Glutamatergic neuron (in vitro differentiated cells): ENCODE data around the gene DCAF17. TPM values are rescaled to one million over a fixed set of nuclear protein-coding genes. Genes with fewer than 3 reads are reported as not detected.

Experiments used
- DNase-seq: peaks from one replicate; pipeline ENCODE4 v3.0.0; 2022
- H3K27ac Mint-ChIP-seq: one replicate; pipeline ENCODE4 v1.8.0; 2020; ENCODE audit warnings: mild to moderate bottlenecking, mixed read lengths, inconsistent platforms; ENCODE audit not compliant: unreplicated experiment
- H3K27me3 Mint-ChIP-seq: one replicate; pipeline ENCODE4 v1.8.0; 2020; ENCODE audit warnings: mild to moderate bottlenecking, moderate library complexity, mixed read lengths, inconsistent platforms; ENCODE audit not compliant: unreplicated experiment
- H3K36me3 Mint-ChIP-seq: one replicate; pipeline ENCODE4 v1.8.0; 2020; ENCODE audit warnings: mild to moderate bottlenecking, mixed read lengths, inconsistent platforms; ENCODE audit not compliant: unreplicated experiment
- H3K4me1 Mint-ChIP-seq: one replicate; pipeline ENCODE4 v1.8.0; 2020; ENCODE audit warnings: mild to moderate bottlenecking, low read depth, mixed read lengths, inconsistent platforms; ENCODE audit not compliant: unreplicated experiment
- H3K4me3 Mint-ChIP-seq: one replicate; pipeline ENCODE4 v1.8.0; 2020; ENCODE audit warnings: mild to moderate bottlenecking, mixed read lengths, inconsistent platforms; ENCODE audit not compliant: unreplicated experiment
- H3K9me3 Mint-ChIP-seq: one replicate; pipeline ENCODE4 v1.8.0; 2020; ENCODE audit warnings: mild to moderate bottlenecking, moderate library complexity, mixed read lengths, inconsistent platforms; ENCODE audit not compliant: unreplicated experiment
- CTCF ChIP-seq: fragments of 200-600 bp; sonication (generic); IDR thresholded peaks from one replicate; pipeline ENCODE4 v1.5.0; 2021; ENCODE audit not compliant: partially characterized antibody, unreplicated experiment
- total RNA-seq: library from RNA; stranded (reverse); fragmentation: NEBNext Ultra II Directional; extraction: Animal tissue kit (Norgen Biotek cat#: 25700); gene quantifications from one replicate; pipeline ENCODE4 v1.2.1, GENCODE V29; 2021; ENCODE audit not compliant: unreplicated experiment

DCAF17 gene
- total RNA-seq, 1 donor from 2014 or later: 17.0 TPM

- no peaks in the 10 kb centered on the region for H3K4me1 Mint-ChIP-seq
- no peak overlapping the region for H3K4me3 Mint-ChIP-seq
- H3K36me3 Mint-ChIP-seq: no peaks in the 10 kb centered on the region
- no peaks in the 10 kb centered on the region for H3K9me3 Mint-ChIP-seq
- no peak for TF ChIP-seq CTCF
- H3K27me3 Mint-ChIP-seq: no peaks in the 10 kb centered on the region
- DNase-seq: no peak
- no peak overlapping the region for H3K27ac Mint-ChIP-seq
These were observed 42.0 kb downstream of the DCAF17 start for GRCh38 chr2:171475979-171476378.

- no peak for DNase-seq
- Mint-ChIP-seq H3K27me3 (no peaks in the 10 kb centered on the region), H3K4me1 (no peaks in the 10 kb centered on the region), H3K4me3 (no peak overlapping the region), H3K27ac (no peak overlapping the region), H3K9me3 (no peaks in the 10 kb centered on the region), H3K36me3 (no peaks in the 10 kb centered on the region)
- no peak for TF ChIP-seq CTCF
These were observed 44.3 kb downstream of the DCAF17 start for GRCh38 chr2:171478345-171478744.

GRCh38 chr2:171479154-171479814 is 45.3 kb downstream of the DCAF17 start:
- H3K27ac Mint-ChIP-seq: no peak overlapping the region
- no peaks in the 10 kb centered on the region for H3K36me3 Mint-ChIP-seq
- no peaks in the 10 kb centered on the region for H3K9me3 Mint-ChIP-seq
- no peak for DNase-seq
- H3K27me3 Mint-ChIP-seq: no peaks in the 10 kb centered on the region
- no peak for TF ChIP-seq CTCF
- H3K4me3 Mint-ChIP-seq: no peak overlapping the region
- no peaks in the 10 kb centered on the region for H3K4me1 Mint-ChIP-seq

- no peaks in the 10 kb centered on the region for H3K4me1 Mint-ChIP-seq
- H3K27me3 Mint-ChIP-seq: no peaks in the 10 kb centered on the region
- no peak for DNase-seq
- H3K27ac Mint-ChIP-seq: no peak overlapping the region
- no peak overlapping the region for H3K4me3 Mint-ChIP-seq
- no peak for TF ChIP-seq CTCF
- no peaks in the 10 kb centered on the region for H3K9me3 Mint-ChIP-seq
- H3K36me3 Mint-ChIP-seq: no peaks in the 10 kb centered on the region
These were observed 46.9 kb downstream of the DCAF17 start for GRCh38 chr2:171480908-171481307.

GRCh38 chr2:171482308-171482707 is 48.3 kb downstream of the DCAF17 start:
- H3K9me3 Mint-ChIP-seq: no peaks in the 10 kb centered on the region
- H3K27me3 Mint-ChIP-seq: no peaks in the 10 kb centered on the region
- H3K4me3 Mint-ChIP-seq: no peak overlapping the region
- no peak overlapping the region for H3K27ac Mint-ChIP-seq
- no peak for DNase-seq
- TF ChIP-seq CTCF: no peak
- H3K36me3 Mint-ChIP-seq: no peaks in the 10 kb centered on the region
- no peaks in the 10 kb centered on the region for H3K4me1 Mint-ChIP-seq
